GM19468 (cell line): ENCODE measurements around the gene YTHDF1.

Experiments used
- ATAC-seq: cut with Tn5 transposase; IDR thresholded peaks from one replicate; pipeline ENCODE4 v1.9.1; 2021; ENCODE audit warnings: mild to moderate bottlenecking, moderate library complexity, moderate number of reproducible peaks; ENCODE audit not compliant: unreplicated experiment; ENCODE audit errors: extremely low read depth

The YTHDF1 gene

DNA sequence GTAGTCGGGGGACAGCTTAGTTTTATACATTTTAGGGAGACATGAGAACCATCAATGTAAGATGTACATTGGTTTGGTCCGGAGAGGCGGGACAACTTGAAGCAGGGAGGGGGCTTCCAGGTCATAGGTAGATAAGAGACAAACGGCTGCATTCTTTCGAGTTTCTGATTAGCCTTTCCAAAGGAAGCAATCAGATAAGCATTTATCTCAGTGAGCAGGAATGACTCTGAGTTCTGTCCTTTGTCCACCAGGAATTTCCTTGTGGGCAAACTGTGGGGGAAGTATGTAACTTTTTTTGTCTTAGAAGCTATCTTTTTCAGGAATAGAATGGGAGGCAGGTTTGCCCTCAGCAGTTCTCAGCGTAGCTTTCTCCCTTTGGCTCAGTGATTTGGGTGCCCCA is 1.4 kb downstream of the YTHDF1 start:
- ATAC-seq, result no peak

DNA sequence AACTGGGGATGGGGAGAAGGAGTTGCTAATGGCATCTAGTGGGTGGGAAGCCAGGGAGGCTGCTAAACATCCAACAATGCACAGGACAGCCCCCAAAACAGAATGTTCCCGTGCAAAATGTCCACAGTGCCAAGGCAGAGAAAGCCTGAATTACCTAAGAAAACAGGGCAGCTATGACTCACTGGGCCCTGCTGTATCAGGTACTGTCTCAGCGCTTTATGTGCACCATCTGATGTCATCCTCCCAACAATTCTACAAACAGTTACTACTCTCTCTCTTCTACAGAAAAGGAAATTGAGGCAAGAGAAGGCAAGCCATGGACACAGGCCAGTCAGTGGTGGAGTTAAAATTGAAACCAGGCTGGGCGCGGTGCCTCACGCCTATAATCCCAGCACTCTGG is 3.1 kb downstream of the YTHDF1 start:
- ATAC-seq, result no peak

DNA sequence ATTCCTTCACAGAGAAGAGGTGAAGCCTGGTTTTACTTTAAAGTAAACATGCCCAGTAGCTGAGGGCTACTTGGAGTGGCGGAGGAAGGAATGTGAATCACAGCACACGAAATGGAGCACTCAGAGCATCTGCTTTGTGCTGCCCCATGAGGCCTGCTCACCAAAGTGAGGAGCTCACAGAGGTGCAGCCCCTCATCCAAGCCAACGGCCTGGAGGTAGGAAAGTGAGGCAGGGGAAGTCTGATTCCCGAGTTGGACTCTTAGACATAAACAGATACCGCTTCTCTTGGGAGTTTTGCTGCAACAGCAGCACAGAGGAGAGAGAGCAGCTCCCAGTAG is 3.6 kb downstream of the YTHDF1 start:
- ATAC-seq, result no peak

DNA sequence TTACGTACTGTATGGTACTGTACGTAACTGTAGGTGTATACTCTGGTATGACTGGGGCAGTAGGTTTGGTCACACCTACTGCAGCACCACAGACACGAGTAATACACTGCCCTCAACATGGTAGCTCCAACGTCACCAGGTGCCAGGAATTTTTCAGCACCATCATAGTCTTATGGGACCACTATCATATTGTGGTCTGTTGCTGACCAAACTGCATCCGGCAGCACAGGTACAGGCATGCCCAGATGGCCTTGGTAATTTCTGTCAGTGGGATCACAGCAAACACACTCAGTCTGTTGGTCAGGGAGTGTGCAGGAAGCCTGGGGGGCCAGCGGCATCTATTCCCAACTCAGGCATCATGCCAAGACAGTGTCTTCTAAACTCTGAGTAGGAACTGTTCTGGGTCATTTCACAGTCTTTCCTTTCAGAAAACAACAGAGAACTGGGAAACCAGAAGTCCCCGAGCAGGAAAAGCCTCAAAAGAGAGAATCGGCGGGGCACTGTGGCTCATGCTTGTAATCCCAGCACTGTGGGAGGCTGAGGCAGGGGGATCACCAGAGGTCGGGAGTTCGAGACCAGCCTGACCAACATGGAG is 5.8 kb downstream of the YTHDF1 start:
- no peak for ATAC-seq

DNA sequence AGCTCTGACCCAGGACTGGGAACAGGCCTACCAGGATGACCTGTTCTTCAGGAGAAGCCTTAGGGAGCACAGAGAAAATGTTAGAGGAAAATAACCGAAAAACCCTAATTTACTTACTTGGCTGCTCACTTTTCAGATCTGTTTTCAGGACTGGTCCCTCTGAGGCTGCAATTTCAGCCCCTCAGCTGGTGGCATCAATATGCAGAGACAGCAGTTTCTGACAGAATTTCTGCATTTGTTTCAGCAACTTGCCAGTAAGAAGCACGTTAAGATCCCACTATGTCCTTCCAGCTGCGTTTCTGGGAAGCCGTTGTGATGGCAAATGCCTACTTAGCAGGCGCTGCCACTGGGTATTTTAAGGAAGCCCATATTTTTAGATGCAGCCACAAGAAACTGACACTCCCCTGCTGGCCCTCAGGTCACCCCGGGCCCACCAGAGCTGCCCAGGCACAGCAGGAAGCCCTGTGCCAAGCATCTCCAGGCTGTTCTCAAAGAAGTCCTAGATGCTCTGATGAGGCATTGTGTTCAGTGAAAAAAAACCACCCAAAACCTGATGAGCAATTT is 7.5 kb downstream of the YTHDF1 start:
- no peak for ATAC-seq

DNA sequence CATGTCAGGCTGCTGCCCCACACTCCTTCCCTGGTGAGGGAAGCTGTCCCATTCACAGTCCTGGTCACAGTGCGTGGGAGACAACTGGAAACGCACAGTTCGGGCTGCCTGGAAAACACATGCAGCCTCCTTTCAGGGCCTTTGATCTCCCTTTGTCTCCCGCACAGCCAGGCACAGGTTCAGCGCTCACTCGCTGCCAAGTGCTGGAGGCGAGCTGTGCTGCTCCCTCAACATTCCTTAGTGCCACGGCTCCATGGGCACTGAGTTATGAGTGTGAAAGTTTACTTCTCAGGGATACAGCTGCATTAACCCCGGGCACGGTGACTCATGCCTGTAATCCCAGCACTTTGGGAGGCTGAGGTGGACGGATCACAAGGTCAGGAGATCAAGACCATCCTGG is 9.1 kb downstream of the YTHDF1 start:
- no peak for ATAC-seq

DNA sequence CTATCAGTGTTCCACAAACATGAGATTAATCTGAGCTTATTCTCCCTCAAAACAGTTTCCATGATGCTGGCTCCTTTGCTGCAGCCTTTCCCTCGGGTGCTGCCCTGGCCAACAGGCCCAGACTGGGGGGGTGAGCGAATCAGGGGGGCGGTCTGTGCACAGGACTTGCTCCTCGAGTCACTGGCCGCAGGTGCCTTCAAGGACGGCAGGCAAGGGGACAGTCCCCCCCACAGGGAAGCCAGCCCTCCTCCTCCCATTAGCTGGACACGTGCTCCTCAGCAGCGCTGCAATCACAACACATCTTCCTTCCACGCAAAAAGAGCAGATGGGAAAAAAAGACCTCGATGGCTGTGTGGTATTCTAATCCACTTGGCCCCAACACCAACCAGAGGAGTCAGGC is 10.0 kb downstream of the YTHDF1 start:
- no peak for ATAC-seq

DNA sequence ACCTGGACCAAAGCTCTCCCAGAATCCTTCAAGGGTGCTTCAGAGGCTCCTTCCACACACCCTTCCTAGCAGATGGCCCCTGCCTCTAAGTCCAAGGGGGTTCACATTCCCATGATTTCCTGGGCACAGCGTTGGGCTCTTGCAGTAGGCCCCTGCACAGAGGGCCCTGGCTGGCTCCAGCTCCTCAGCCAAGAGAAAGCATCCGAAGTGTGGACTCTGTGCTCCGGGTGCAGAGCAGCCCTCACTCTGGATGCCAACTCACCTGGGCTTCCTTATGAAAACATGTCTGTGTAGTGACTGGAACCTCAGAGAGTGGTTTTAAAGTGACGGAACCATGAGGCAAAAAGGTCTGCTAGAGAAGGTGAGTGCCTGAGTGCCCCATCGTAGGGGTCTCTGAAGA is 11.6 kb downstream of the YTHDF1 start:
- no peak for ATAC-seq

DNA sequence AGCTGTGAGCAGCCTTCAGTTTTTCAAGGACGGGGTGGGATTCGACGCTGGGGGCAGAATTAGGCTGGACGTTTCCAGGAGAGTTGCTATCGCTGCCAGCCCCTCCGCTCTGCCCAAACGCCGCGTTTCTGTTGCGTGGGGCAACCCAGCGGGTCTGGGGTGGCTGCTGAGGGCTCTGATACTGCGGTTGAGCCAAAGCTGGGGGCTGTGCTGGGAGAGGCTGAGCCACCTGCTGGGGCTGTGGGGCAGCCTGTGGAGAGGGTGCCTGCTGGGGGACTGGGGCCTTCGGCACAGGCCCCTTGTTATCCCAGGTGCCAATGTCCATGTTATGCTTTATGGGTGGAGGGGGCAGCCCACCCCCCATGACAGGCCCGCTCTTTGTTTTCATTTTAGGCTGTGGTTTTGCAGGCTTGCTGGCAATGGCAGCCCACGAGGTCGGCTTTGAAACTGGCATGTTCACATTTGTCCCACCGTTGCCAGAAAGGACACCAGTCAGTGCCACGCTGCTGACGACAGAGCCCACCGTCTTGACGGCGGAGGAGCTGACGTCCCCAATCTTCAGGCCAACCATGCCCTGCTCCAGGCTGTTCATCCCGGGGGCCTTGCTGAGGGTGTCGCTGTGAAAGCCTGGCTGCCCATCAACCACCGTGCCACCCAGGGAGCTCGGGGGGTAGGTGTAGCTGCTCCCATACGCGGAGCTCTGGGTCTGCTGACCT is 13.0 kb downstream of the YTHDF1 start:
- ATAC-seq, result no peak

DNA sequence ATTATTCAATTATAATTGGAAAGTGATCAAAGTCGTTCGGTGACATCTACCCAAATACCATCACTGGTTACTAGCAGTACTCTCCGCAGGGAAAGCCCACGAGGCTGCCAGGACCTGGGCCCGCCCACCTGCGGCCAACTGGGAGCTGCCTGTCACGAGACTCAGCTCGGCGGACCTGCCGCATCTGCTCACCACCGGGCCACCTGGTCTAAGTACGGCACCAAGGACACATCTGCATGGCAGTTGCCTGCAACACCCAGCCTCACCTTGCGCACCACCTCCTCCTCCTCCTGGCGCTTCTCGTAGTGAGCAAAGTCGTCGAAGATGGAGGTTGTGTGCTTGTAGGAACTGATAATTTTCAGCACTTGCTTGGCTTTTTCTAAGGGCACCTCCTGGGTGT is 13.9 kb downstream of the YTHDF1 start:
- ATAC-seq, result no peak

DNA sequence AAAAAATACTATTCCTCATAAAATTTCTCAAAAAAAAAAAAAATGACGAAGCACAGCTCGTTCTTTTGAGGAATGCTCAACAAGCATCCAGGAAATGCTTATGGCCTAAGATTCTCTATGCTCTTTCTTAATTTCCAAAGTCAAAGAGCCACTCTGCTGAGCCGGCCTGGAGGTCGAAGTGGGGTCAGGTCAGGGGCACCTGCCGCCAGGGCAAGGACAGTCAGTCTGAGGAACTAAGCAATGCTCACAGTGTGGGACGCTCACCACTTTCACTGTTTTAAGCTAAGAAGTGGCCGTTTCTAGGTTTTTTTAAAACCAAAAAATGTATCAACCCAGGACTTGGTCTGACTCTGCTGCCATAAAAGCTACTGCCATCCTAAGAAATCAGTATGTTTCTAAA is 17.3 kb downstream of the YTHDF1 start:
- no peak for ATAC-seq

DNA sequence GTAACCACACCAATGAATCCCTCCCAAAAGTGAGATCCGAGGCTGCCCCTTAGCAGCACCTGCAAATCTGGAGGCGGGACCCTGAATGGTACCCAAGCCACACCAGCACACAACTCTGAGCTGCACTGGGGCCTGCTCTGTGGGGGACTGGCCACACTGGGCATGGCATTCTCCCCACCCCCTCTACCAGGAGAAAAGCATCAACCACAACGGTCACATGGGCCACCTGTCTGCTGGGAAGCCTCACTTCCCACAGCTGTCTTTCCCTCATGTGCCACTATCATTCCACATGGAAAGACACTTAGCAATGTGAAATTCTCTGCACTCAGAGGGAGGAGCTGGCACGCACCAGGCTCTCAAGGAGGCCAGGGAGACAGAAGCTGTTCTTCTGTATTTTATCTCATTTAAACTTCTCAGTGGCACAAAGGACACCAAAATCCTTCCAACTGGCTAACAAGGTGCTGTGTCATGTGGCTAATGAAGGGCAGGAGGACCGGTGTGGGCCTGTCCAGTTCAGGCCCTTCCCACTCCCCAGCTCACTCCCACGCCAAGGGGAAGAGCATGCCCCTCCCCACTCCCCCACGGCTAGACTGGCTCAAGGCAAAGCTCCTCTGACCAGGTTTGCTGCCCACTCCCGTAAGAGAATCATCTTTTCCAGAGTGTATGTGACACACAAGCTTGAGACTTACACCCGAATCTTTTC is 19.0 kb downstream of the YTHDF1 start:
- no peak for ATAC-seq

DNA sequence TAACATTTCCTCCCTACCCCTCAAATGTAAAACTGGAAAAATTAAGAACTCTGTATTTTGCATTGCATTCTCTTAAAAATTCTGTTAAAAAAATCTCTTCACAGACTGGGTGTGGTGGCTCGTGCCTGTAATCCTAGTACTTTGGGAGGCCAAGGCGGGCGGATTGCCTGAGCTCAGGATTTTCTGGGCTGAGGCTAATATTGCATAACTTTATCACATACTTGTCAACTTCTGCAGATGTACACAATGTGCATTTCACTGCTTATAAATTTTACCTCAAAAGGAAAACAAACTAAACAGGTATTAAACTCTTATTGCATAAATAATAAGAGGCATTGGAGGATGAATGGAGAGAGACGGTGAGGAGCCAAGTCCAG is 21.1 kb downstream of the YTHDF1 start:
- ATAC-seq, result no peak

DNA sequence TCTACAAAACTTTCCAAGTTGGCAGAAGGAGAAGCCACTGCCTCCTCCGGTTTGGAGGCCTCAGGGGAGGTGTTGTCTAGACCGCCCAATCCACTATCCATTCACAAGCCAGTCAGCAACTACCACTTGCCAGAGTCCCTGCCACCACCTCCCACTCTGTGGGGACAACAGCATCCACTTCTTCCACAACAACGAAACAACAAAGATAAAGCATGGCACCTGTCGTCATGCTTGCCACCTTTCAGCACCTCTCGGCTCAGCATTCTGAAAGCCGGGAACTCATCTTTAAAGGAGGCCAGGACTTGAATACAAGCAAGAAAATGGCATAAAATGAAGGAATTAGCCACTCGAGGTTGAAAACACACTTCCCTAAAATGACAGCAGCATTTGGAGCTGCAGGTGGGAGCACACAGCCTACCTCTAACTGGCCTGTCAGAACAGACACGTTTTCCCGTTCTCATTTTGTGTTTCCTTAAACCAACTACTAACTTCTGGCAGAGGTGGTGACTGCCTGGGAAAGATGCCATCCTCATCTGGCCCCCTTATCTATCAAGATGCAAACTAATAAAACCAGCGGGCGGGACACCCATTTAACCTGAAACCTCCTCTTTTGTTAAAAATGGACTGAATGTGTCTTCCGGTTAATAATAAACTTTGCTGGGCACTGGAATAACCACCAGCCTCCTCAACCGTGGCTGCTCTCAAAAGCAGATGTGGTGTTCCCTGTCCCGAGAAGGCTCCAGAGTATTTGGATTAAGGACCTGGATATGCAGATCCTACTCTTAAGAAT is 21.7 kb downstream of the YTHDF1 start:
- ATAC-seq, result no peak

DNA sequence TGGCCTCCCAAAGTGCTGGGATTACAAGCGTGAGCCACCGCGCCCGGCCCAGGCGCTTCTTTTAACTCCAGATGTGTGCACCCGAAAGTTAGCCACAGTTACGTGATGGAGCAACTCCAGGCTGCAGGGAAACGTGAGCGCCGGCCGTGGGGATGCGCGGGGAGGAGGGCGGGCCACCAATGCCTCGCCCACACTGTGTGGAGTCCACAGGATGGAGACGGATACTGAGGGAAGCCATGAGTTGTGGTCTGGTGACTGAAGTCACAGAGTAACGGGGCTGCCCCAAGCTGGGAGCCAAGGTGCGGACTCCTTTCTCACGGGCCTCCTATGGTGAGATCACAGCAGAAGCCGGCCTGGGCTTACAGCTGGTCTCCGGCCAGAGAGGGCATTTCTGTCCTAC is 23.2 kb downstream of the YTHDF1 start:
- no peak for ATAC-seq

DNA sequence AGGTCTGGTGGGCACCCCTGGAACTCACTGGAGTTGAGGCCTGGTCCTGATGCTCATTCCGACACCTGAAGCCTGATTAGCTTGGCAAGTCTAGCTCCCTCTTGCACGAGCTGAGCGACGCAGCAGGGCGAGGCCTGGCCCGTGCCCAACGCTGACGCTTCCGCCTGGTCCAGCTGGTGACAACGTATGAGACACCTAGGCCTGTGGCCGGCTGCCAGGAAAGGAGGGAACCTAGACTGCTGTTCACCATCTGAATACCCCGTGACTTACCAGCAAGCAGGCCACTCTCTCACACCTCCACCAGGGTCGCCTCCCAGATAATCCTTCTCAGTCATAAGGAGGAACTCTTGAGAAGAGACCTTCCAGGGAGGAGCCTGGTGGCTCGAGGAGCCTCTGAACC is 24.5 kb downstream of the YTHDF1 start:
- ATAC-seq, result no peak

DNA sequence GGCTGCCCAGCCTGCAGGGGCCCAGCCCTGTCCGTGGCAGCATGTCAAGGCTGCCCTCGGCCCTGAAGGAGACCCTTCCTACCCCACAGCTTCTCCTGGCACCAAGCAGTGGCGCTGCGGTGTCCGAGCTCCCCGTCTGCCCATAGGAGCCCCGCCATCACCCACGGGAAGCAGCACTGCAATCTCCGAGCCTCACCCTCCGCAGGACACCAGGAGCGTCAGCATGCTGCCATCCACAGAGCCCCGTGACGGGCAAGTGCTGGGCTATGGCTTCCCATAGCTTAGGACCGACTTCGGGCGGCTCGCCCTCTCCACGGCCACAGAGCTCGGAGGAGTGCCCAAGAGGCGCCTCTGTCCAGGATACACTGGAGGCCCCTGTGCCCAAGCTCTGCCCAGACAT is 25.1 kb downstream of the YTHDF1 start:
- ATAC-seq, result no peak

DNA sequence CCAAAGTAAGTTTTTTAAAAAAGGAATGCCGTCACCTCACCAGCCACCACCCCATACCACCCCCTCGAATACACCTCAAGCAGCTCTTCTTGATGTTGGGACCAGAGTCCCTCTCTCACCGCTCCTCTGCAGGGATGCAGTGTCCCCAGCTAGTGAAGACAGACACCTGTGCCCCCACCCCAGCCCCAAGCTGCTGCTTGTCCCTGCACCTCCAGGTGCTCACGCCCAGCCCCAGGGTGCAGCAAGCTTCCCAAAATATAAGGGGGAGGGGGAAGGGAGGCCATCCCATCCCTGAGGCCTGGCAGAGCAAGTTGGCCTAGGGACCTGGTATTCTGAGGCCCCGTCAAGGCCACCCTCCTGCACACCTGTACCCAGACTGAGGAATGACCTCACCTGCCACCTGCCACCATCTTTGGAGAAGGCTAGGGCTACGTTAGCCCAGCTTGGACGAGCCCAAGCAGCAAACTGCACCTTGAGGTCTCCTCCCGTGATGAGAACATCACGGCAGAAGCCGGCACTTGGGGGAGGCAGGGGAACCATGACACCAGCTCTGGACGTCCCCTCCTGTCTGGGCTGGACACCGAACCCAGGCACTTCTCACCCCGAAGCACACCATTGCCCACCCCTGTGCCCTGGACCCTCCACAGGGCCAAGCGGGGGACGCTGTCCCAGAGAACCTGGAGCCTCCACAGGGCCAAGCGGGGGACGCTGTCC is 25.9 kb downstream of the YTHDF1 start:
- ATAC-seq, result no peak

DNA sequence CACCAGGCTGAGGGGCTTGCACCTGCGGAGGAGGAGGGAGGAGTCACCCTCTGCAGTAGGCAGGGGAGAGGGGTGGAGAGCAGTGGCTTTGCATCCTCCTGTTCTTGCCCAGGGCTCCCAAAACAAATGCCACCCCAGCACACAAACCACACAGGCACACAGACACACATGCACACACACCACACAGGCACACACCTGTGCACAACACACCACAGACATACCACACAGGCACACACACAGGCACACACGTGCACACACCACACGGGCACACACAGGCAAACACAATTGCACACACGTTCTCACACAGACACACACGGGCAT is 26.6 kb downstream of the YTHDF1 start:
- no peak for ATAC-seq

DNA sequence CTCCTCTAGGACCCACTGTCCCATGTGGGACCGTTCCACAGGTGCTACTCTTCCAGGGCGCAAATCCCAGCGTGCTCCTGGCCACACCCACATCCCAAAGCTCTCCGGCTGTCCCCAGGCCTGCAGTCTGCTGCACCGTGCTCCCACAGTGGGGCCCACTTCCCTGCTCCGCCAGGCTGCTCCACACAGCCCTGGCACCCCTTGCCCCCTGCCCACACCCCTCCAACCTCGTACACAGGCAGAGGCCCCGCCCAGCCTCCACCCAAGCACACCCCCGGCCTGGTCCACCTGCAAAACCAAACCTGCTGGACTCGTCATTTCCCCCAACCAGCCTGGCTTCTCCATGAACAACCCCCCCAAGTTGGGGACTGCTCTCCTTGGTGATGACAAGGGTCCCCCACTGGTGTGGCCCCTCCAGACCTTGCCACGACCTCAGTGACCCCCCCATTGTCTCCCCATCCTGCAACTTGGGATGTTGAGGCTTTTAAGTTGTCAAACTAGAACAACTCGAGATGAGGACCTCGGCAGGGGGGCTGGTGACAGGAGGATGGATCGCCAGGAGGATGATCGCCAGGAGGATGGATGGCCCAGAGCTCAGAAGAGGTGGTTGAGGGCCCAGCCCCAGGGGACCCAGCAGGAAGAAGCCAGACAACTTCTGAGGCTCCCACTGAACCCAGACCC is 27.1 kb downstream of the YTHDF1 start:
- ATAC-seq, result no peak
